GM15510 (cell line): ENCODE results near the gene SGCD.

Experiments
- POLR2A ChIP-seq: IDR thresholded peaks from 3 replicates; pipeline ENCODE4 v1.6.1; 2011; ENCODE audit warnings: borderline replicate concordance; ENCODE audit not compliant: insufficient read length; ENCODE audit errors: extremely low read depth

The SGCD gene

DNA sequence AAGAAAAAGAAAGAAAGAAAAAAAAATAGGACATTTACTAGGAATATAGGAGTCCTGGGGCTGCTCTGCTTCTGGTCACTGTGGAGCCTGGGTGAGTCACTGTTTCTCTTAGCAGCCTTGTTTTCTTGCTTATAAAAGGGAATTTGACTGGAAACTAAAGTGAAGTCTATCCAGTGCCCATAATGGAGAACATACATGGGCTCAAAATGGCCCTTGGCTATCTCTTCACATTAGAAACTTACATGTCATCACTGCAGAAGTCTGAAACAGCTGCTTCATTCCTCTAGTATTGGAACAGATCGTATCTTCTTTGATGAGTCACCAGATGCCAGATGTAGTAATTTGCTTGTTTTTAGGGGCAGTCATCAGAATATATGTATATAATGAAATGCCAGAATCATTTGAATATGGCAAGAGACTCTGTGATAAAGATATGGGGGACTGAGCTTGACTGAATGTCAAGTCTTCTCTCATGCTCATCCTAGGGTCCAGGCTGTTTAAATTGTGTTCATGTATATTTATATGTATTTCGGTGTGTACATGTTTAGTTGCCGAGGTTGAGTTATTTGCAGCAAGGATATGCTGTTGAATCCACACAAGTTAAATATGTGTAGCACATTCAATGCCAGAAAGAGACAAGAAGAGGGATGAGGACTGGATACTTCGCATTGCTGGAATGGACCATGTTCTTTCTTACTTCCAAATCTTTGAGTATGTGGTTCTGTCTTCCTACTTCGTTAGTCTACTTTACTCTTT, 56.7 kb downstream of the SGCD start:
- no peak for TF ChIP-seq POLR2A

- no peak for TF ChIP-seq POLR2A
Measured at GRCh38 chr5:156385416-156385815, 58.5 kb downstream of the SGCD start.

DNA sequence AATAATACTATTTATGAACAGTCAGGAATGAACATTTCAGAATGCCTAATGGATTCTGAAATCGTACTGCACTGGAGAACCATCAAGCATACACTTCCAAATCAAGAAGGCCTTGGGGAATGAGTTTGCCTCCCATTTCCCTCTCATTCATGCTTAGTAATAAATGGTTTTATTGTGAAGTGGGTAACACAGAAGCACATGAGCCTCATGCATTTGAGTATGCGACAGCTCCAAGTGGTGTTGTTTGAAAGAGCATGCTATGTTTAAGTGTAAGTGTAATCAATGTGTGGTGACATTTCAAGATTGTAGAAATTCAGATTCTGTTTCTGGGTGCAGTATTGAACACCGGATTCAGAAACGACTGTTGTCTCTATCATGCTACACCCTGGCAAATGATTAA, 60.0 kb downstream of the SGCD start:
- no peak for TF ChIP-seq POLR2A

DNA sequence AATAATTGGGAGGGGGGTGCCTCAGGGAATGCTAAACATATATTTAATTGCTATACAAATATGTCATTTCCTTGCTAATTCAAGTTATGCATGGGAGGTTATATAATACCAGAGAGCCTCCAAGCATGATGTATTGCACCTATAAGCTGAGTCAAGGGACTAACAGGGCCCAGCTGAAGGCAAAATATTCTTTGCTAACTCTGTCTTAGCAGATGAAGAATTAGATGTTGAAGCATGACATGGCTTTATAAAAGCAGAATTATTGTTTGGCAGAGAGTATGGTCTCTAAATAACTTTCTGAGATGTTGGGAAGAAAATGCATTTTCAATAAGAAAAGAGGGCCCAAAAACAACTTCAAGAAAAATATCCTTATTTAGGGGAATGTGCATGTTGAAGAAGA, 60.4 kb downstream of the SGCD start:
- TF ChIP-seq POLR2A: no peak

GRCh38 chr5:156388233-156388632, 61.3 kb downstream of the SGCD start:
- no peak for TF ChIP-seq POLR2A

GRCh38 chr5:156391139-156391538, 64.2 kb downstream of the SGCD start:
- no peak for TF ChIP-seq POLR2A

GRCh38 chr5:156393980-156394379, 67.0 kb downstream of the SGCD start:
- TF ChIP-seq POLR2A: no peak

DNA sequence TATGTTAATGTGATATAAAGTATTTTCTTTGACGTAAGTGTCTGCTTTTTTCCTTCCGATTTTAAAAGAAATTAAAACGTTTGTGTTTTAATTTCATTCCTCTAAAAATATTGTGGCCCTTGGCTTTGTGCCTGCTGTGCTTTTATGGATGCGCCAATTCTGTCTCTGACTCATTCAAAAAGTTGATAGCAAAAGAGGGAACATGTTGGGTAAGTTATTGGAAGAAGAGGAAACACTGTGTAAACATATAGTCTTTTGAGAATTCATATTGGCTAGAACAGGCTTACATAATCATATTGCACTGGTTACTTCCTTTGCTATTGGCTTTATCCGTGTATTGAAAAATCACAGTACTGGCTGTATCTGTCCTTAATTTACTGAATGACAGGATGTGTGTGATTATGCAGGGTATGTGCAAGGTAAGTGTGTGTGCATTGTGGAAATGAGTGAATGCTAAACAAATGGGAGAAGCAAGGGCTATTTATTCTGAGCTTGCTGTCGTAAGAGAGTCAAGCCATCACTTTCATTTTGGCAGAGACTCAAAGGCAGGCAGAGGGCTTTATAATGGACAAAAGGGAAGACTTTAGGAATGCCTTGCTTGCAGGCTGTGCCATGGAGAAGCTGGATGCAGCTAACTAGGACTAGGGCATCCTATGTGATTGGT, 67.8 kb downstream of the SGCD start:
- TF ChIP-seq POLR2A: no peak

DNA sequence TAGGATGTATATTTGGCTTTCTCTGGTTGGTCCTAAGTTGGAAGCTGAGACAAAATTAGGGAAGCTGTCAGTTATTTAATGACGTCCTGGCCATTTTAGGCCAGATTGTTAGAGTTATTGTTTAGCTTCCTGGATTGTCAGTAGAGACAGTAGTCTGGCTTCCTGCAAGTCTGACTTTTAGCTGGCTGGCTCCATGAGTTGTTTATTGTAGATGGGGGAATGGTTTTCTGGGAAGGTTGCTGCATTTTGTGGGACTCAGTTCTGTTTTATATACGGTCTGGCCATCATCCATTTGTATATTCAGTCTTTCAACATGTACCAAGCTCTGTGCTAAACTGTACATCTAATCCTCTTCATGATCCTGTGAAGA, 68.3 kb downstream of the SGCD start:
- no peak for TF ChIP-seq POLR2A

DNA sequence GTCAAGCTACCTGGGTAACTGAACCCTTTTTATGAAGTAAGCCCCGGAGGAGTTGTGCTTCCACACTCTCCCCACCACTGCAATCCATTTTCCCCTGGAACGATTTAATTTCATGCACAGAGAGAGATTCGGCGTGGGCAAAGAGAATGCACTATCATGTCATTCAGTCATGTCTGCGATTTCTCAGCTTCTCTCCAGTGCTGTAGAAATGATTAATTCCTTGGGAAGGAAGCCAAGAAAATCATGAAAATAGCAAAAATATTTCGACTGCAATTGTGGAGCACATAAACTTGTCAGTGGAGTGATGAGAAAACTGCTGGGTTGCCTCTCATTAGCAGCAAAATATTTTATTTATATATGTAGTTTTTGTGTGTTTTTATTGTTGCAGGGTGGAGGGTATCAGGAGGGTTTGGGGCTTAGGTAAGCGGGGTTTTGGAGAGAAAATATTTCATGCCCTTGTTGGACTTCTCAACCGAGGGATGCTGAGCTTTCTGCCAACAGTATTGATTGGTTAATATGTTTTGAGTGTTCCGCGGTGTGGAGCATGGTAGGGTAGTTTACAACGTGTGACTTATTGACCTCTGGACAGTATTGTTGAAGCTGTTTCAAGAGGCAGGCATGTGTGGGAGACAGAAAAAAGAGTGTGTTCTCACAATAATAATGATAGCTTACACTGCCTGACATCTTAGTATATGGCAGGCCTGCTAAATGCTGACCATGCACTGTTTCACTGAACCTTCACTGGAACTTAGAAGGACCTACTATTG, 69.3 kb downstream of the SGCD start:
- no peak for TF ChIP-seq POLR2A

DNA sequence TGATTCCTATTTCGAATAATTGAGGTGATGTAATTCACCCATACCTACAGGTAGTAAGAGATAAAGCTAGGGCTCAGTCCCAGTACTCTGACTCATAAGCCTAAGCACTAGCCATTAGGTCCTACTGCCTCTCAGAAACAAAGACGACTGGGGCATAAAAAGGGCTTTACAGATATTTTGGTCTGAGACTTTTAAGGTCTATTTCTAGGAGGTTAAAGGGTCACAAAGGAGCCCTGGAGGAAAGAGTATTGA, 69.8 kb downstream of the SGCD start:
- TF ChIP-seq POLR2A: no peak

DNA sequence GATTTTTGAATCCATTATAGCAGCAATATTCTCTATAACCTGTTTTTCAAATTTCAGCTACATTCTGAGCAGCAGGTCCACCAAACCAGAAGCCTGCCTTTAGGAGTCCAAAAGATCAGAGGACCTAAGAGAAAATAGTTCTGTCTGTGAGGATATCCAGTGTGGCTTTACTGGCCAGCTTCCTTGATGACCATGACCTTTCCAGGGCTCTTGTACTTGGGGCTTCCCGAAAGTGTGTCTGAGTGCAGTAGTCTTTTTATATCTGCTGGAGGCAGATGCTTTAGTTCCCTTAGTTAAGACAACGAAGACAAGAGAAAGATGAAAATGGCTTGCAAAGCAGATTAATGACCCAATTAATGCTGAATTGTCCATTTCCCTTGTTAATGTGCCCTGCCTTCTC, 72.4 kb downstream of the SGCD start:
- no peak for TF ChIP-seq POLR2A

GRCh38 chr5:156400231-156400986, 73.4 kb downstream of the SGCD start:
- no peak for TF ChIP-seq POLR2A

DNA sequence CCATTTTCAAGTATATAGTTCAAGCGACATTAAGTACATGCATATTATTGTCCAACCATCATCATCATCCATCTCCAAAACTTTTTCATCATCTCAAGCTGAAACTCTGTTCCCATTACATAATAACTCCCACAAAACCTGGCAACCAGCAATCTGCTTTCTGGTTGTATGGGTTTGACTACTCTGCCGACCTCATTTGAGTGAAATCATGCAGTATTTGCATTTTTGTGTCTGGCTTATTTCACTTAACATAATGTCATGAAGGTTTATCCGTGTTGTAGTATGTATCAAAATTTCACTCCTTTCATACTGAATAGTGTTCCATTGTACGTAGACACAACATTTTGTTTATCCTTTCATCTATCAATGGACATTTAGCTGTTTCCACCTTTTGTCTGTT, 74.8 kb downstream of the SGCD start:
- TF ChIP-seq POLR2A: no peak

GRCh38 chr5:156402387-156402921, 75.5 kb downstream of the SGCD start:
- no peak for TF ChIP-seq POLR2A
